HG02798 (cell line): ENCODE measurements around the gene KRTAP4-9.
"Not testable (repeated sequence)": the region's sequence is repeated elsewhere in the genome, so short reads cannot be mapped to it uniquely, and the experiment has no call there.

Experiments
- ATAC-seq: cut with Tn5 transposase; IDR thresholded peaks from one replicate; pipeline ENCODE4 v1.9.1; 2021; ENCODE audit warnings: mild to moderate bottlenecking; ENCODE audit not compliant: unreplicated experiment, poor library complexity

Gene KRTAP4-9

DNA sequence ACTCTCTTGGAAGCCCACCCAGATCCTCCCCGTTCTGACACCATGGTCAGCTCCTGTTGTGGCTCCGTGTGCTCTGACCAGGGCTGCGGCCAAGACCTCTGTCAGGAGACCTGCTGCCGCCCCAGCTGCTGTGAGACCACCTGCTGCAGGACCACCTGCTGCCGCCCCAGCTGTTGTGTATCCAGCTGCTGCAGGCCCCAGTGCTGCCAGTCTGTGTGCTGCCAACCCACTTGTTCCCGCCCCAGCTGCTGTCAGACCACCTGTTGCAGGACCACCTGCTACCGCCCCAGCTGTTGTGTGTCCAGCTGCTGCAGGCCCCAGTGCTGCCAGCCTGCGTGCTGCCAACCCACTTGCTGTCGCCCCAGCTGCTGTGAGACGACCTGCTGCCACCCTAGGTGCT is at the start of gene KRTAP4-9:
Gene KRTAP4-9 (plus strand): TSS at position 43 of the 400 bp plus-strand sequence. CDS start 0 bp downstream, at position 43.
- not testable (repeated sequence) for ATAC-seq

DNA sequence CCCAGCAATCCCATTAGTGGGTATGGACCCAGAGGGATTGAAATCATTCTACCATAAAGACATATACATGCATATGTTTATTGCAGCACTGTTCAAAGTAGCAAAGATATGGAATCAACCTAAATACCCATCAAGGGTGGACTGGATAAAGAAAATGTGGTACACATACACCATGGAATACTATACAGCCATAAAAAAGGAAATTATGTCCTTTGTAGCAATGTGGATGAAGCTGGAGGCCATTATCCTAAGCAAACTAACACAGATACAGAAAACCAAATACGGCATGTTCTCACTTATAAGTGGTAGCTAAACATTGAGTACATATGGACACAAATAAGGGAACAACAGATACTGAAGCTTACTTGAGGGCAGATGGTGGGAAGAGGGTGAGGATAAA is 47.6 kb upstream of the KRTAP4-9 start:
- ATAC-seq, result no peak

DNA sequence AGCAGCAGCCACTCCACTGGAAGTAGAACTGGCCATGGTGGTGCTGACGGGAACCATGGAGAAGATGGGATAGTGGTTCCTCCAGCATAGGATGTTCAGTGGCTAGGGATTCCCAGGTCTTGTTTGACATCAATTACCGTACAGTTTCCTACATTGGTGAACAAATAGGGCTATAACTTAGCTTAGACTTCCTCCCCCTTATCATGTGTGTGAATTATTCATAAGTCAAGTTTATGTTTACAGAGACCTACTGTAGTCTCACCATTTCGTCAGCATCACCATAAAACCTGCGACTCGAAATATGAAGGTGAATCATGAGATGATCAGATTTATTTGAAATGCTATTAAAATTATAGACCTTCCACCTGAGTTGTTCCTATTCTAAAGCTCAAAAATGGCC is 46.4 kb upstream of the KRTAP4-9 start:
- ATAC-seq, result no peak

DNA sequence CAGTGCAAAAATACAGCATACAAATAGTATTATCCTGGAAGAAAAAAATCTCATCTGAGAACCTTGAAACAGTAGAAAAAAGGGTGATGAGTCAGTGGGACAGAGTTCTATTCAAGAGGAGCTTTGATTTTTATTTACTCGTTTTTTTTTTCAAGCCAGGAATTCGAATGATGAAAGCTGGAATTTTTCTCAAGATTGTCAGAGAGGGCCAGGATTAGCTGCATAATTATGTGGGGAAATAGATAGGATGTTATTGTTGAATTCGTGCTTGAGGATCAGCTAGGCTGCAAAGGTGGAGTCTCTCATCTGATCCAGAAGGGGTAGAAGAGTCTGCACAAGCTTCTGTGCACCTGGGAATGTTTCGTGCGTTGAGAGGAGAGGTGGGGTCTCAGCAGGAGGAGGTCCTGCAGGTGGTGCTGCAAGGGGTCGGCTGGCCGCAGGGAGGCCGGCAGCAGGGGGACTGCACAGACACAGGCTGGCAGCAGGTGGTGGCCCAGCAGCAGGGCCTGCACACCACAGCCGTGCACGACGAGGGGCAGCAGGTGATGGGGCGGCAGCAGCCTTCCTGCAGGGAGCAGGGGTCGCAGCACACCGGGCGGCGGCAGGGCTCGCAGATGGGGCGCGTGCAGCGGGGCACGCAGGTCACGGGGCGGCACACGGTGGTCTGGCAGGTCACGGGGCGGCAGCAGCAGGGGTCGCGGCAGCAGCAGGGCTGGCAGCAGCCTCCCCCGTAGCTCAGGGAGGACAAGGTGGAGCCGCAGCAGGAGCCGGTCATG is 45.7 kb upstream of the KRTAP4-9 start:
- ATAC-seq, result not testable (repeated sequence)

DNA sequence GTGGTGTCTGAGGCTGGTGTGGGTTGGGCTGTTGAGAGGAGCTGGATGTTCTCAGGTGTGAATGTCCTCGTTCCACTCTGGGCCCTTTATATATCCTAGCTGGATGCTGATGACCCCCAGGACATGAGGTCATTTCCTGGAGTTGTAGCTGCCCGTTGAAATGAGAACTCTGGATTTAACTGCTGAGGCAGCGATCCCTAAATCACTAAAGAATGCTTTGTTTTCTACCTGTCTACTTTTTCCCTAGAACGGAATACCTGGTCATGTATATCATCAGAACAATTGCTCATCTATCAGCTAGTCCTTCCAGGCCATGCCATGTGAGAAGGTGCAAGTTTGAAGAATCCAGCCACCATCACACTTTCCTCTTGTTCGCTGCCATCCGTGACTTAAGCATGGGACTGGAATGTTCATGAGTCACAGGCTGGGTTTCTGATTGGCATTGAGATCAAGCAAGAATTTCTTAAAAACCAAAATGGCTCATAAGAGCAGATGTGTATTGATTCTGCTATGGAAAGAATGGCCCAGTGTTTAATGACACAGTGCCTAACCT is 45.1 kb upstream of the KRTAP4-9 start, which contains the start of gene KRTAP2-3:
Gene KRTAP2-3 (minus strand): TSS at position 63 of the 553 bp plus-strand sequence. CDS start 64 bp downstream, outside the sequence.
- ATAC-seq, result no peak

DNA sequence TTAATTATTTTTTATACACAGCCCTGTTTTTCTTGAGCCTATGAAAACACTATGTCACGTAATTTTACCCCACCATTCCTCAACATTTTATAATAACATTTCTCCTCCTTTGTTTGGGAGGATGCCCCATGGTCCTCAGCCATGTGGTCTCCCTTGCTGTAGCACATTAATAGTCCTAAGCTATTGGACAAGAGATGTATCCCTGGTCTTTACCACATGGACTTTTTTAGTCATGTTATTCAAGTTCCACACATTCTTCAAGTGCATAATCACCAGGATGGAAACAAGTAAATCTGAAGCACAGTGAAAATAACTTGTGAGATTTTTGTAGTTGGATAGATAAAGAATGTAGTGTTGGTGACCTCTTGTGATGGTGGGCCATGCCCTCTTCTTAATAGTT is 43.2 kb upstream of the KRTAP4-9 start:
- no peak for ATAC-seq

DNA sequence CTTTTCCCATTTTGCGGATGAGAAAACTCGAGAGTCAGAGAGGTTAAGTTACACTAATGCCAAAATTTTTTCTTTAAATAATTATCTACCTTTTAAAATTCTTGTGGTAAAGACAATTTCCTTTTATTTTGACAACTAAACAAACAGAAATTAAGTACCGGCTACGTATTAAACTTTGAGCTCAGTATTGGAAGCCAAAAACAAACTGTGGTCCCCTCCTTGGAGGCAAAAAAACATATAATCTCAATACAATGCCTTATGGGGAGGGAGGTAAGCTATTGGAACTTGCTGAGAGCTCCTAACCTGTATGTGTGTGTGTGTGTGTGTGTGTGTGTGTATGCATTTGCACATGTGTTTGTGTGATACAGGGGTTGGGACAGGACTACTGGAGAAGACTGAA is 41.7 kb upstream of the KRTAP4-9 start:
- ATAC-seq, result no peak

DNA sequence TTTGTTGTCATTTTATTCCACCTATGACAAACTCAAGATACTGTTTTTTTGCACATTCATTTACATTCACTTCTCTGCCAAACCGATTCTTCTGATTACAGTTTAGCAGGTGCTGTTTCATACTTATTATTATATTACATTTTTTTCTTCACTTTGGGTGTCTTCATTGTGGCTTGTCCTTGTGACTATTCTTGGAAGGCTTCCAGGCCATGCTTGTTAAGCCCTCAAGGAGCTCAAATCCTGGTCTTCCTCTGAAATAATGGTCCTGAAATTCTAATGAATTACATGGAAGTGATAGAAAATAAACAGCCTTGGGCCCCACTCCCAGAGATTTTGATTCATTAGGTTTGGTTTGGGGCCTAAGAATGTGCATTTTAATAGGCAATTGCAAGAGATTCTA is 40.9 kb upstream of the KRTAP4-9 start:
- no peak for ATAC-seq

DNA sequence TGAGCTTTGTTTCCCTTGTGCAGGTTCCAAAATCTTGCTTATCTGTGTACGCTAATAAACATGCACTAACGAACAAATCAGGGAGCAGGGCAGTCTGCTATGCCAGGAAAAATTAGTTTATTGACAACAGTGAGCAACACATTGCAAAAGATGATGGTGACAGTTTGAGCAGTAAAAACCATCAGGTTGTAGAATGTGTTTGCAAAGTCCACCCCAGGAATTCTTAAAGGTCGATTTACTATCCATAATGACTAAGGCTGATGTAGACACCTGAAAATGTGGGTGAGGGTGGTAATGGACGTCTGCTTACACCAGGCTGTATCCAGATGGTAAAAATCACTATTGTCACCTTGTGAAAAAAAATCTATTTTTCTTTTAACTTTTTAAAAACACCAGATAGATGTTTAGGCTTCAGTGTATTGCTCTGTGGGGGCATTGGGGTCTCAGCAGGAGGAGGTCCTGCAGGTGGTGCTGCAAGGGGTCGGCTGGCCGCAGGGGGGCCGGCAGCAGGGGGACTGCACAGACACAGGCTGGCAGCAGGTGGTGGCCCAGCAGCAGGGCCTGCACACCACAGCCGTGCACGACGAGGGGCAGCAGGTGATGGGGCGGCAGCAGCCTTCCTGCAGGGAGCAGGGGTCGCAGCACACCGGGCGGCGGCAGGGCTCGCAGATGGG is 40.0 kb upstream of the KRTAP4-9 start:
- not testable (repeated sequence) for ATAC-seq

DNA sequence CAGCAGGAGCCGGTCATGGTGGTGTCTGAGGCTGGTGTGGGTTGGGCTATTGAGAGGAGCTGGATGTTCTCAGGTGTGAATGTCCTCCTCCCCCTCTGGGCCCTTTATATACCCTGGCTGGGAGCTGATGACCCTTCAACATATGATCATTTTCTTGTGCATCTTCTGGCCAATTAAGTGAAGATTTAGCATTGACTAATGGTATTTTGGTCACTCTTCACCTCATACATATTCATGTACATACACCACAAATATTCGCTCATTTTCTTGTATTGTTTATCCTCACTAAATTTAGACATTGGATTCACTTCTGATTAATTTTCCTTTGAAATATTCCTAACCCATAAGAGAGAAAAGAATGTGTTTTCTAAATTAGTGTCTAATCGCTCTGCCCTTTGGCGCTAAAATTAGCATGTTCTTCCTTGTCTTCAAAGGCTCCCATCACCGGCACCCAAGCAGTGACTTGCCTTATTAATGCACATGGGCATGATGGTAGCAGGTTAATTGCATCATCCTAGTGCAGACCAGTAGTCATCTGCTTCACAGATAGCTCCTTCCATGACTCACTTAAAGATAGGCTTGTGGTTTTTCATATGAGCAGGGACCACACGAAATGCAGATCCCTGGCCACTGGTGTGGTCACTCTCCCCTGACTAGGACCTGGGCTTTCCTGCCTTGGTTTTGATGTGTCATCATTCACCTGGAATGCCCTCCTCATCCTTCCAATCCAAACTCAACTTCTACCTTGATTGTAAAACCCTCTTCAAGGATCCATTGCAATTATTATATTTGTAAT is 39.2 kb upstream of the KRTAP4-9 start, which contains the start of gene KRTAP2-4:
Gene KRTAP2-4 (minus strand): TSS at position 51 of the 796 bp plus-strand sequence. CDS start 34 bp downstream, at position 17.
- no peak for ATAC-seq

DNA sequence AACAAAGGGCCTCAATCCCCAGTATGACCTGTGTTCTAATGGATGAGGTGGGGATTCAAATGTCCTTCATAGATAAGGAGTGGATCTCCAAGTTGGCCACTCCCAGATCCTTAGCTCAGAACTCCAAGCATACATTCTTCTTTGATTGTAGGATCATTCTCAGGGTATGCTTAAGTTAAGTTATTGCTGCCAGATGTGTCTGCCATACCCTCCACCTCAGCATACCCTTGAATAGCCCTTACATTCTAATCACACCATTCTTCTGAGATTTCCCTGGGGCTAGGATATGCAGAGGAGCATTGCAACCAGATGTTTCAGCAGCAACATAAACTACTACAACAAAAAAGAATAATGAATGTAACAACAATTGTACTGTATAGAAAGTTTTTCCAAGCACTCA is 37.9 kb upstream of the KRTAP4-9 start:
- no peak for ATAC-seq

DNA sequence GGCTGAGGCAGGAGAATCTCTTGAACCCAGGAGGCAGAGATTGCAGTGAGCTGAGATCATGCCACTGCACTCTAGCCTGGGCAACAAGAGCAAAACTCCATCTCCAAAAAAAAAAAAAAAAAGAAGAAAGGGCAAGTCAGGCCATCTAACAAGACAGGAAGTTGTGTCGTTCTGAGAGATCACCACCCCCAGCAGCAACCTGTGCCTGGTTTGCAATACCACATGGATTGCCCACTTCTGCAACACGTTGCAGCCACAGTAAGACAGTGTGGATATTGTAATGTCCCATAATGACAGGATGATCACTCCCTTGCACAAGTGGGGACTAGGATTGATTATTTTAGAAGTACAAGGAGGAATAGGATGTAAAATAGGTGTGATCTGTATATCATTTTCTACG is 36.2 kb upstream of the KRTAP4-9 start:
- no peak for ATAC-seq

DNA sequence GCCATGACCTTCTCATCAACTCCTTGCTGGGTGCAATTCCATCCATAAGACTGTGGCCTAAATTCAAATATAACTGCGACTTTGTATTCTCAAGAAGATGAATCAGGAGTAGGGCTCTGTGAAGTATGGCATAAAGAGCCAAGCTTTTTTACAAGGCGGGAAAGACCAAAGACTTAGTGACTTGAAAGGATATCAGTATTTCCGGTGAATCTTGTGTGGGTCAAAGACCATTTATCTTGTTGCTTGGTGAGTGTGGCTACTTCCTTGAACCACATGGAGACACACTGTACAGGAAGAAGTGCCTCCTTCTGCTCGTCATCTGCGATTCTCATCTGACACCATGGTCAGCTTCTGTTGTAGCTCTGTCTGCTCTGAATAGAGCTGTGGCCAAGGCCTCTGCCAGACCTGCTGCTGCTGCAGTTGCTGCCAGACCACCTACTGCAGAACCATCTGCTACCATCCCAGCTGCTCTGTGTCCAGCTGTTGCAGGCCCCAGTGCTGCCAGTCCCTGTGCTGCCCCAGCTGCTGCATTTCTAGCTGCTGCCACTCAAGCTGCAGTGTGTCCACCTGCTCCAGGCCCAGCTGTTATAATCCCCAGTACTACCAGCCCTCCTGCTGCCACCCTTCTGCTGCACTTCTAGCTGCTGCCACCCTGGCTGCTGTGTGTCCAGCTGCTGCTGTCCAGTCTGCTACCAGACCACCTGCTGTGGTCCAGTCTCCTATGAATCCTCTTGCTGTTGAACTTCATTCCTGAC is 33.4 kb upstream of the KRTAP4-9 start:
- no peak for ATAC-seq

DNA sequence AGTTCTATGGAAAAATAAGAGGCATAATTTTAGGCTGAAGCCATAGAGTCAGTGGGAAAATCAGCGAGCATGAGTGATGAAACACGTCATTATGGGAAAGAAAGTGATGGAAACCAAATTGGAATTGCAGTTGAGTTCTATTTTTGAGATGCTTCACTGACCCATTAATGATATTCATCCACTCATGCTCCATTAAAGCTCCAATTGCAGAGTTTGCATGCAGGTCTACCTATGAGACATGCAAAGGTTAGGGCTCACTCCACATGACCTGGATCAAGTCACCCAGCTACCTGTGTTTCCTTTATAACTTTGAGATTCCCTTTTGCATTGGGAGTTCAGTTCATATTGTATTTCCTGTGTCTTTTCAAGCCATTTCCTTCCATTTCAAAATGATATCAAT is 31.5 kb upstream of the KRTAP4-9 start:
- ATAC-seq, result no peak

DNA sequence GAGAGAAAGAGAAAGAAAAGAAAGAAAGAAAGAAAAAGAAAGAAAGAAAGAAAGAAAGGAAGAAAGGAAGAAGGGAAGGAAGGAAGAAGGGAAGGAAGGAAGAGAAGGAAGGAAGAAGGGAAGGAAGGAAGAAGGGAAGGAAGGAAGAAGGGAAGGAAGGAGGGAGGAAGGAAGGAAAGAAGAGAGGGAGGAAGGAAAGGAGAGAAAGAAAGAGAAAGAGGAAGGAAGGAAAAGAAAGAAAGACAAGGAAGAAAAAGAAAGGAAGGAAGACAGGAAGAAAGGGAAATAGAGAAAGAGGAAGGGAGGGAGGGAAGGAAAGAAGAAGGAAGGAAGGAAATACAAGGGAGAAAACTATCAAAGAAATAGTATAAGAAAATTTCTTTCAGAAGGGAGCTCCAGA is 28.4 kb upstream of the KRTAP4-9 start:
- no peak for ATAC-seq

DNA sequence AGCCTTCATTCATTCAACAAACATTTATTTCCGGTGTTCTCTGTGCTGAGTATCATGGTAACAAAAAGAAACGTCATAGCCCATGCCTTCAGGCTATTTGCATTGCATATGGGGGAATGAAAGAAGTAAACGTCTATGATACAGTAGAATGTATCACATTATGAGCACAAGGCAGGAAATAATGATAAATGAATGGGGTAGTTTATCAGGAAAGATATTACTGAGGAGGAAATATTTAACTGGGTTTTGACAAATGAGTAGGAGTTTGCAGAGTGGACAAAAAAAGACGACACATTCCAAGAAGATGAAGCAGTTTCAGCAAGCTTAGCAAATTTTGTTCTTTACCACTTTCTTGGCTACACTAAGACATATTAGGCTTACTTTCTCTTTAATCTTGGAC is 22.6 kb upstream of the KRTAP4-9 start:
- ATAC-seq, result no peak

DNA sequence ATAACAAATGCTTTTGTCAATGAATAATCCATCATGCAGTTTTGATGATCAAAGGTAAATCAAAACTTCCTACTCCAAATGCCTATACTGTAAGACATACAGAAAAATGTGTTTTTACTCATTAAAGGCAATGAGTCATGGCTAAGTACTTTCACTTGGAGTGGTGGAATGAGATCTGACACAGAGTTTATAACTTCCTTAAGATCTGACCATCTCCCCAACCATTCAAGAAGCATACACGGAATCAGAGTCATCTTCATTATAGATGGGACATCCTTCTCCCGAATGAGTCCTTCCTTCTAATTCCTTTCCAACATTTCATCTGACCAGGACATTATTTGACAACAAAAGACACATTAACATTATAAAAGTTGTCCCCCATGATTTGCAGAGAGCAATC is 21.8 kb upstream of the KRTAP4-9 start:
- ATAC-seq, result not testable (repeated sequence)

DNA sequence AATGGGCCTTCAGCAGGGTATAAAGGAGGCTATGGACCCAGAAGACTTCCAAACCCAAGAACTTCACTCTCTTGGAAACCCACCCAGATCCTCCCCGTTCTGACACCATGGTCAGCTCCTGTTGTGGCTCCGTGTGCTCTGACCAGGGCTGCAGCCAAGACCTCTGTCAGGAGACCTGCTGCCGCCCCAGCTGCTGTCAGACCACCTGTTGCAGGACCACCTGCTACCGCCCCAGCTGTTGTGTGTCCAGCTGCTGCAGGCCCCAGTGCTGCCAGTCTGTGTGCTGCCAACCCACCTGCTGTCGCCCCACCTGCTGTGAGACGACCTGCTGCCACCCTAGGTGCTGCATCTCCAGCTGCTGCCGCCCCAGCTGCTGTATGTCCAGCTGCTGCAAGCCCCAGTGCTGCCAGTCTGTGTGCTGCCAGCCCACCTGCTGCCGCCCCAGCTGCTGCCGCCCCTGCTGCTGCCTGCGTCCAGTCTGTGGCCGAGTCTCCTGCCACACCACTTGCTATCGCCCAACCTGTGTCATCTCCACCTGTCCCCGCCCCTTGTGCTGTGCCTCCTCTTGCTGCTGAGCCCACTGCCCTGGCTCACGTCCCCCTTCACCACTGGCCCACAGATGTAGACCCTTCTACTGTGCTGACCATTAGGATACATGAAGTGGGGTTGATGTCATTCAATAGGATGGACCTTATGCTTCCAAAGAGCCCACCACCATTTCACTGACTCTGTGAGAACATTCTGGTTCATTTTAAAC is 20.9 kb upstream of the KRTAP4-9 start, which contains the start of gene KRTAP4-7:
Gene KRTAP4-7 (plus strand): TSS at position 51 of the 757 bp plus-strand sequence. CDS start 57 bp downstream, at position 108.
- ATAC-seq, result not testable (repeated sequence)
